ENCODE data around the gene MRPL17.
"Not testable (repeated sequence)": the region's sequence is repeated elsewhere in the genome, so short reads cannot be mapped to it uniquely, and the experiment has no call there.

MRPL17 gene

DNA sequence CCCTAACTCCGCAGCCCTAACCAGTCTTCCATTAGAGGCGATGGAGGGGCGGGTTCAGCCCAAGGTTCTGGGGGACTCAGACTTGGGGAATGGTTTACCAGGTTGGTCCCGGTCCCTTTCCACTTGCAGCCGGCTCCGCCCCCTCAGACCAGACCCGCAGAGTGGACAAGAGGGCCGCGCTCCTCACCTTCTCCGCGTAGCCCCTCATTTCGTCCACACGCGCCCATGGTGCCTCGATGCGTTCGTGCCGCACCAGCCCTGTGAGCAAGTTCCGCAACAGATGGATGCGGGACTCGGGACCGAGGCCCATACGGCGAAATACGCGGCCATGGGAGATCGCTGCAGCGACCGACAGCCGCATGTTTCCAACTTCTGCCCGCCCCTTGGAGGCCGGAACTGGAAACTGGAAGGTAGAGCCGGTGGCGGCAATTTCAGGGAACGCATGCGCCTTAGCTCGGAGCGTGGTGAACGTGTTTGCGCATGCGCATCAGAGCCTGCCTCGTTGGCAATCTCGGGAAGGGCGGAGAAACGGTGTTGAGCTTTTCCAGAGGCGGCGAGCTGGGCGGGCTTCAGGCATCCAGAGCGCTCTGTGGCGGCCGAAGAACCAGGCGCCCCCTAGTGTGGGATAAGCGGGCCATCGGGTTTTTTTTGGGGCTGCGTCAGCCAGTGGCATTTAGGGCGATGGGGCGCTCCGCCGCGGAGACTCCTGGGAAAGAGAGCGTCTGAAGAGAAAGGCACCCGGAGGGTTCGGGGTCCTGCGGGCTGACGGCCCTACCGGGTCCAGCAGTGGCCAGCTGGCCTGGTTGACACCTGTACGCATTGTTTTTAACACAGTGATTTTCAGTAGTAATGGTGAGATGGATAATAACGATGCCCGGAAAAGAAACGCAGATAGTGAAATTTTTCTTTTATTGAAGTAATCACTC lies at the start of gene MRPL17:
TSS of gene MRPL17 (minus strand) at position 405 of the 926 bp plus-strand sequence. CDS start at position 361, 44 bp downstream.
- DNase-seq (ENCODE audit: low spot score) = peak; percentile 100

DNA sequence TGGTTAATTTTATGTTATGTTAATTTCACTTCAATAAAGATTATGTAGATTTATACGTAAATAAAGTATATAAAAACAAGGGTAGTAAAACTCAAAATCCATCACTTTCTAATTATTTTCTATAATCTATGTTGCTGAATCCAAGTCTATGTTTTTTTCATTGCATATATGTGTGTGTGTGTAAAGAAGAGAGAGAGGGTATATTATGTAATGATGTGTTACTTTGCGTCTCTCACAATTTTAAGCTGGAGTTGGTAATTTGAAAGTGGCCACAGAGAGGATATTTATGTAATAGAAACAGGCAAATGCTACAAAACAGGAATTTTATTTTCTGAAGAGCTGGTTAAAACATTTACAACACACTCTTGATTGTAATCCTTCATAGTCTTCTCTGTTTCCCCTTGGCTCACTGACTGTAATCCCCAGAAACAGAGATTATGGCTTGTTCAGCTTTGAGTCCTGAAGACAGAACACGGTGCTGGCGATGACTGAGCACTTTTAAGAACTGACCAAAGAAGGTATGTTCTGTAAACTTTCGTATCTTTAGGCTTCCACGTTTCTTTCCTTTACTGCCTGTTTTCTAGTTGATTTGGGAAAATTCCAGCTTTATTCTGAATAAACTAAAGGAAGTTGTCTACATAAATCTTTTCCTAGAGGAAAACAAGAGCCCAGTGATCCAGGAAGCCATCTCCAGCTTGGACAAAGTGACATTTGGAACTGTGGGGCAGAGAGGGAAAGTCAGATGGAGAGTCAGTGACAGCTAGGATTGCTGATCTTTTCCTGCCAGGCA lies 45.0 kb upstream of the MRPL17 start:
- DNase-seq (ENCODE audit: low spot score) = no peak

DNA sequence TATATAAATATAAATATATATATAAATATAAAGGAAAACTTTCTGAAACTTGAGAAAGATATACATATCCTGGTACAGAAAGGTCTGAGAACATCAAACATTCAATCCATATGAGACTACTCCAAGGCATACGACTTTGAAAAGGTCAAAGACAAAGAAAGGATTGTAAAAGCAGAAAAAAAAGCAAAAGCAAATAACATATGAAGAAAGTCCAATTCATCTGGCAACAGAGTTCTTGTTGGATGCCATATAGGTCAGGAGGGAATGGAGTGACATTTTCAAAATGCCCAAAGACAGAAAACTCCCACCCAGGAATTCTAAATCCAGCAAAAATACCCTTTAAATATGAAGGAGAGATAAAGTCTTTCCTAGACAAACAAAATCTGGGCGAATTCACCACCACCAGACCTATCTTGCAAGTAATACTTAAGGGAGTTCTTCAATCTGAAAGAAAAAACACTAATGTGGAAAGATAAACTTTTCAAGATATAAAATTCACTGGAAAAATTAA lies 42.3 kb upstream of the MRPL17 start:
- no peak for DNase-seq (ENCODE audit: low spot score)

- DNase-seq (ENCODE audit: low spot score) = no peak
Measured at GRCh38 chr11:6724013-6724412, 40.9 kb upstream of the MRPL17 start.

DNA sequence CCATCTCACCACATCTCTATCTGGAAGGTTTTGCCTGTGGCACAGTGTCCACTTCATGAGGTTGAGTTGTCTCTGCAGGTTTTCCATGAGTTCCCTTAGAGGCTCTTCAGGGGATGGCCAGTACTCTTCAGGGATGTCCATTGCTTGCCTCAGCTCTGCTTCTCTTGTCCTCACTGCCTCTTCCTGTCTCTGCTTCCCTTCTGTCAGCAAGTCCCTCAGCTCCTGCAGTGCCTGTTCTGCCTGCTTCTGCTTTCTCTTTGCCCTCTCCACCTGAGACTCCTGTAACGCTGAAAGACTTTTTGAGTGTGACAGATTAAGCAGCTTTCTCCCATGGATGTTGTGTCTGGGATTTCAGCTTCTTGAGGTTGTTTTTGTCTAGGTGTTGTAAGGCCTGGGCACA lies 38.2 kb upstream of the MRPL17 start:
- DNase-seq (ENCODE audit: low spot score) = no peak

- no peak for DNase-seq (ENCODE audit: low spot score)
Measured at GRCh38 chr11:6719576-6719975, 36.4 kb upstream of the MRPL17 start.

GRCh38 chr11:6717426-6717825 lies 34.3 kb upstream of the MRPL17 start:
- no peak for DNase-seq (ENCODE audit: low spot score)

GRCh38 chr11:6711552-6711951 lies 28.4 kb upstream of the MRPL17 start:
- DNase-seq (ENCODE audit: low spot score) = not testable (repeated sequence)

DNA sequence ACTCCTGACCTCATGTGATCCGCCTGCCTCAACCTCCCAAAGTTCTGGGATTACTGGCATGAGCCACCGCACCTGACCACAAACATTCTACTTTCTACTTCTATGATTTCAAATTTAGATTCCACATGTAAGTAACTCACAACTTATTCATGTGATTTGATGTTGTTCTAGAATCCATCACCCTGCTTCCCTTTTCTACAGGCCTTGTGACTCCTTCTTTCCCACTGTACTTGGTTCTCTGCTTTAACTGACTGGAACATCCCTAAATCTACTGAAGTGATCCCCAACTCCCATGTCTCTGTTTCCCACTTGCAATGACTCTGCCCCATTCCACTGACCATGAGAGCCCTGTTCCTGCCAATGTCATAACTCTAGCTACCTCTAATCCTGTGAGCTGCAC lies 25.7 kb upstream of the MRPL17 start:
- no peak for DNase-seq (ENCODE audit: low spot score)

DNA sequence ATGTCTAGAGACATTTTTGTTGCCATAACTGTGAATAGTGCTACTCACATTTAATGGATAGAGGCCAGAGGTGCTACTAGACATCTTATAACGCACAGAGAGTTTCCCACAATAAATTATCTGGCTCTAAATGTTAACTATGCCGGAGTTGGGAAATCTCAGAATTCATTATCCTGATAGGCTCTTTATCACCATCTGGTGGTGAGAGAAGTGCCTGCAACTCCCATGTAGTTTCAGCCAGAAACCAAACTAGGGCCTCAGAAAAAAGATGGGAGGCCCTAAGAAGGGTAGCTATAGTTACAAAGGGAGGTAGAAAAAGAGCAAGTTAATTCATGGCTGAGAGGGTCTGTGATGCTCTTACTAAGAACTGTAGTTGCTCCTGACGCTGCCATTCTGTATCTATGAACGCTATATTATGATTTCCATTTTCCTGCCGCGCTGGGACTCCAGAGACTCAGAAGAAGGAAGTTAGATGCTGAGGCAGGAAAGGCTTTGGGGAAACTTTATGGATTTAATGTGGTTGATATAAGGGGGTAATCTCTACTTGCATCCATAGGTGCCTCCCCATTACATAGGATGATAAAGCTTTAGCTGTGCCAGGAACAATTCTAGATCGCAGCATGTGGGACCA lies 22.9 kb upstream of the MRPL17 start:
- no peak for DNase-seq (ENCODE audit: low spot score)

DNA sequence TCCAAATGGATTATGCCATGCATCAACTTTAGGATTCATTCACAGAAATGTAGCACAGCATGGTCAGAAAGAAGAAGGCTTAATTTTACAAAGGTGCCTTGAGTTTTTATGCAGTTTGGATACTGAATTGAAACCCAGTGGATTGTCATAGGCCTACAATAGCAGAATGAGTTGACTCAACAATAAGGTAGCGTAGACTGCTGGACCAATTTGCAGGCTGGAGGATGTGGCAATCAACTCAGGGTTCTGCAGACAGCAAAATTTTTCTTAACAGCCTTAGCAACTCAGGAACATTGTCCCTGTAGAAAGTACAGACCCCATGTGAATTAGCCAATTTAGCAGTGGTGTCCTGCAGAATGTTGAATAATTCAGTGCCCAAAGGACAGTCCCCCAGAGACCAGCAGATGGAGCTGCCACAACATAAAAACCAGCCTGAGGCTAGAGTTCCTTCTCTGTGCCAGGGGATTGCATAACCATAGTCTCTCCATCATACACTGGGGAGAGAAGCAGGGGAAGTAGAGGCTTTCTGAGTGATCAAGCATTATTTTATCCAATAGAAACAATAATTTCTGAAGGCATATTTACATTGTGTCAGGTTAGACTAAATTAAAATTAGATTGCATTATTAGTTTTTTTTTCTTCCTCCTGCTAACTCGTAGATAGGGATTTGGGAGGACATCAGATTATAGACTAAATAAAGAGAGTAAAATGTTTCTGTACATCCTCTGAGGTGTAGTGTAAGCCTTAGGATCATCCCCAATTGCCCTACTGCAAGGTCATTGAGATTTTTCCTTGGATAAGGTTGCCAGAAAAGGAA lies 20.3 kb upstream of the MRPL17 start:
- no peak for DNase-seq (ENCODE audit: low spot score)

GRCh38 chr11:6701955-6702354 lies 18.8 kb upstream of the MRPL17 start:
- not testable (repeated sequence) for DNase-seq (ENCODE audit: low spot score)

DNA sequence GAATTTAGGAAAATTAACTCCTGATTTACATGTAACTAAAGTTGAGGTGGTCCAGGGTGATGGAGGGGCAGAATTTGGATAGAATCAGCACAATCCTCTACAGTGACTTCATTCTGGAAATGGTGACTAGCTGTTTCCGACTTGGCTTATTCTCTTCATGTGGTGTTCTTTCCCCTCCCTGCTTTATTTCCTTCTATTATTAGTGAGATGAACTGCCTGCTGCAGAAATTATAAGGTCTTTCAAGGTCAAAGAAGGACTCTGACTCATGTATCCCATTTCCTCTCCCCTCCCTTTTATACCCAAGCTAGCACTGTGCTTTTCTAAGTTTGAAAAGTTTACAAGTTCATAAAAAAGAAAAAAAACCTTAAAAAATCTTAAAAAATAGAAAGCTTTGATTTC lies 12.2 kb upstream of the MRPL17 start:
- DNase-seq (ENCODE audit: low spot score) = no peak

DNA sequence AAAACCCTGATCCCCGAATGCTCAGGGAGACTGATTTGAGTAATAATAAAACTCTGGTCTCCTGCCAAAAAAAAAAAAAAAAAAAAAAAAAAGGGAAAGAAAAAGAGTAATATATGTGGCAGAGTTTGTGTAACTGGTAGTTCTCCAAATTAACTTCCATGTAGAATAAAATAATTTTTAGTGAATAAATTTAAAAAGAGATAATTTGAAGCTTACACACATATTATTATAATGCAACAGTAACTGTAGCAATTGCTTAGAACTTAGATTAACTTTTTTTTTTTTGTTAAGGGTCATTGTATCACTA lies 11.0 kb upstream of the MRPL17 start:
- DNase-seq (ENCODE audit: low spot score) = no peak

DNA sequence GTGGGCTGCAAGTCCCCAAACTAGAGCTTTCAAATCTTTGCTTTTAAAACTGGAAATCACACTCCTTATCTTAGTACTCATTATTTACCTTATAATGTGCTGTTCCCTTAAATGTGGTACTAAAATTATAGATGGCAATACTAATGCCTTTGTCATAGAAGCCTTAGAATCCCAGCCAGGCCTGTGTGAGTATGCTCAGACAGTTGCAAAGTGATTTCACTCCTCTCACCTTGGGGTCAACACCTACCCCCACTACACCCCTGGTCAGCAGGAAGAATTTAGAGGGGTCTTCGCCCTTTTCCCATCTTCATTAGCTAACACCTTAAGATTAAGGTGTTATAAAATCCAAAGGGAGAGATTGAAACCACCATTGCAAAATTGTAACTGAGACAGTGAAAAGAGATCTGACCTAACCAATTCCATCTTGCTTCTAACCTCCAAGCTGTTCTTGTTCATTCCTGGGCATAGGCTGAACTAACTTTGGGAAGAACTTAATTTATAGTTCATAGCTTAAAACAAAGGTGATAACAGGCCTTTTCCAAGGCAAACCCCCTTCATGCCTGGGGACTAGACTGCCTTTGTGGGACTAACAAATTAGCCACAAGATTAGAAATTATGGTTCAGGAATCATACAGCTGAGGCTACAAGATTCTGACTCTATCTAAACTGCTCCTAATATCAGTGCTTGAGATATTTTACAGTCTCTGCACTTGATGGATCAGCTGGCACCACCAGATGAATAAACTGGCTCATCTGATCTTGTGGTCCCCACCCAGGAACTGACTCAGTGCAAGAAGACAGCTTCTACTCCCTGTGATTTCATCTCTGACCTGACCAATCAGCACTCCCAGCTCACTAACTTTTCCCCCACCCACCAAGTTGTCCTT lies 10.4 kb upstream of the MRPL17 start:
- DNase-seq (ENCODE audit: low spot score) = no peak

- no peak for DNase-seq (ENCODE audit: low spot score)
Measured at GRCh38 chr11:6692128-6692527, 9.0 kb upstream of the MRPL17 start.

DNA sequence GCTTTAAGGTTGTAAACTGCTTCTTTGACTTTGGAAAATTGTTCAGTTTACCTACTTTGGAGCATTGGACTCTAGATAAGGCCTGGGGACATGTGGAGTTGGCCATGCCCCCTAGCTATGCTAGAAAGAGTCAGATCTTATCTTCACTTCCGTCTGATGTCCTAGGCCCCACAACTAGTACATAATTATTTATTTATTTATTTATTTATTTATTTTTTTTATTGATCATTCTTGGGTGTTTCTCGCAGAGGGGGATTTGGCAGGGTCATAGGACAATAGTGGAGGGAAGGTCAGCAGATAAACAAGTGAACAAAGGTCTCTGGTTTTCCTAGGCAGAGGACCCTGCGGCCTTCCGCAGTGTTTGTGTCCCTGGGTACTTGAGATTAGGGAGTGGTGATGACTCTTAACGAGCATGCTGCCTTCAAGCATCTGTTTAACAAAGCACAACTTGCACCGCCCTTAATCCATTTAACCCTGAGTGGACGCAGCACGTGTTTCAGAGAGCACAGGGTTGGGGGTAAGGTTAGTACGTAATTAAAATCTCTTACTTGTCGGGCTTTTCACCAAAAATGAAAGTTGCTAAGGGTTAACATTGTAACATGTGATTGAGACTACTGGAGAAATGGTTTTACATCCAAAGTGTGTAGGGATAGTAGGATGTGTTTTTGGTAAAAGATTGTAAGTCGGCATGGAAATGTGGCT lies 7.4 kb upstream of the MRPL17 start:
- DNase-seq (ENCODE audit: low spot score) = not testable (repeated sequence)

DNA sequence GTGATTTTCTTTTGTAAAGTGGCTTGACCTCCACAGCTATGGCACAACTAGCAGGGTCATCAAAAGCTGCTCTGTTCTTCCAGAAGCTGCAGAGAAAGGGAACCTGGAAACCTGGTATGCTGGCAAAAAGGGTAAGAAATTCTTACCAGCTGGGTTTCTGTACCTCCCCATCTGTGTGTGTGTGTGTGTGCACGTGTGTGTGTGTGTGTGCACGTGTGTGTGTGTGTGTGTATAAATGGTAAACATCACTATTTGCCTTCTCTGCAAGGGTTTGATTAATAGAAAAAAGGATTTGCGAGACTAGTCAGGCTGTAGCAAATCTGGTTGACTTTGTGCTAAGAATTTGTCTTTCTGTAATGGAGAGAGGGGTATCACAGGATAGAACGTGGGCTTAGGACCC lies 4.7 kb upstream of the MRPL17 start:
- DNase-seq (ENCODE audit: low spot score) = no peak

GRCh38 chr11:6686006-6686405 lies 2.9 kb upstream of the MRPL17 start:
- no peak for DNase-seq (ENCODE audit: low spot score)

DNA sequence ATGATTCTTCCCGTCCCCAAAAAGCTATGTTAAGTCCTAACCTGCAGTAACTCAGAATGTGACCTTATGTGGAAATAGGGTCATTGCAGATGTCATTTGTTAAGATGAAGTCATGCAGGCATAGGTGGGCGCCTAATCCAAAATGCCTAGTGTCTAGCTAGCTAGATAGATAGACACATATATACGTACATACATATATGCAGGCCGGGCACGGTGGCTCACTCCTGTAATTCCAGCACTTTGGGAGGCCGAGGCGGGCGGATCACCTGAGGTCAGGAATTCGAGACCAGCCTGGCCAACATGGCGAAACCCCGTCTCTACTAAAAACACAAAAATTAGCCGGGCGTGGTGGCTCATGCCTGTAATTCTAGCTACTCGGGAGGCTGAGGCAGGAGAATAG lies 928 bp upstream of the MRPL17 start:
- not testable (repeated sequence) for DNase-seq (ENCODE audit: low spot score)

Measured in left forelimb (tissue), 1 donor.